ENCODE data around the gene ADRM1.

Gene ADRM1

DNA sequence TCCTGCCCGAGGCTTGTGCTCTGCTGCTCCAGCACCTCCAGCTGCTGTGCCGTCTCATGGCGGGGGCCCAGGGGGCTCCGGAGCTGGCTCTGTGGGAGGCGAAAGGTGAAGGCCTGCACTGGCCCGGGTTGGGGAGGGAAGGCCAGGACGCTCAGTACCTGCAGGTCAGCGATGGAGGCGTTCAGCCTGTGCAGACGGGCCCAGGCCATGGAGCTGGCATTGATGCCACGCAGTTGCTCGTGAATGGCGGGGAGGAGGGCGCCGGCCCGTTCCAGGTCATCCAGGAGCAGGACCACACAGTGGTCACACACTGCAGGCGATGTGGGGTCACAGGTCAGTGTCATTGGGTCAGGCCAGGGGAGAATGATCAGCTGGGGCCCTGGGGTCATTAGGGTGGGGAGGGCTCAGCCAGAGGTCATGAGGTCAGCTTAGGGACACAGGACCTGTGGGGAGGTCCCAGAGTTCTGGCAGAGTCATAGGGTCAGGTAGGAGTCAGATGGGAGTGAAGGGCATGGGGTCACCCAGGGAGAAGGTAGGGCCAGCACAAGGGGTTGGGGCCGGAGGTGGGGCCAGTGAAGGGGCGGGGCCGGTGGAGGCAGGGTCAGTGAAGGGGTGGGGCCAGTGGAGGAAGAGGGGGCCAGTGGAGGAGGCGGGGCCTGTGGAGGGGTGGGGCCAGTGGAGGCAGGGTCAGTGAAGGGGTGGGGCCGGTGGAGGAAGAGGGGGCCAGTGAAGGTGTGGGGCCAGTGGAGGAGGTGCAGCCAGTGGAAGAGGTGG lies 18.0 kb downstream of the ADRM1 start:
- no peaks in the 10 kb centered on the region for H3K4me1 ChIP-seq (ENCODE audit: control insufficient read depth, low read length)
- H3K79me2 ChIP-seq (ENCODE audit: control insufficient read depth, low read length) = no peaks in the 10 kb centered on the region
- H3K36me3 ChIP-seq (ENCODE audit: control insufficient read depth, low read length) = peaks cover 23% of the 10 kb centered on the region
- H3K27ac ChIP-seq (ENCODE audit: low read depth, low read length) = no peak overlapping the region
- H3K4me2 ChIP-seq (ENCODE audit: low read length) = no peak overlapping the region
- no peaks in the 10 kb centered on the region for H3K9me3 ChIP-seq (ENCODE audit: control insufficient read depth, insufficient read depth, low read length)
- H3F3A ChIP-seq (ENCODE audit: control insufficient read depth, insufficient read depth) = no peaks in the 10 kb centered on the region; the same call in 1 of the 2 replicates
- H3K27me3 ChIP-seq (ENCODE audit: control insufficient read depth, low read length) = no peaks in the 10 kb centered on the region
- no peaks in the 10 kb centered on the region for H3K9me2 ChIP-seq (replicated peaks; ENCODE audit: control insufficient read depth, low read length)
- no peak overlapping the region for H3K4me3 ChIP-seq (ENCODE audit: low read length)
- H4K20me1 ChIP-seq (ENCODE audit: control insufficient read depth, insufficient read depth, low read depth, low read length) = peaks cover 2% of the 10 kb centered on the region; the same call in 1 of the 2 replicates
- TF ChIP-seq EZH2phosphoT487 (IDR thresholded peaks at IDR 0.05; ENCODE audit: borderline replicate concordance, low read length) = no peak
- TF ChIP-seq, protein P1, sequence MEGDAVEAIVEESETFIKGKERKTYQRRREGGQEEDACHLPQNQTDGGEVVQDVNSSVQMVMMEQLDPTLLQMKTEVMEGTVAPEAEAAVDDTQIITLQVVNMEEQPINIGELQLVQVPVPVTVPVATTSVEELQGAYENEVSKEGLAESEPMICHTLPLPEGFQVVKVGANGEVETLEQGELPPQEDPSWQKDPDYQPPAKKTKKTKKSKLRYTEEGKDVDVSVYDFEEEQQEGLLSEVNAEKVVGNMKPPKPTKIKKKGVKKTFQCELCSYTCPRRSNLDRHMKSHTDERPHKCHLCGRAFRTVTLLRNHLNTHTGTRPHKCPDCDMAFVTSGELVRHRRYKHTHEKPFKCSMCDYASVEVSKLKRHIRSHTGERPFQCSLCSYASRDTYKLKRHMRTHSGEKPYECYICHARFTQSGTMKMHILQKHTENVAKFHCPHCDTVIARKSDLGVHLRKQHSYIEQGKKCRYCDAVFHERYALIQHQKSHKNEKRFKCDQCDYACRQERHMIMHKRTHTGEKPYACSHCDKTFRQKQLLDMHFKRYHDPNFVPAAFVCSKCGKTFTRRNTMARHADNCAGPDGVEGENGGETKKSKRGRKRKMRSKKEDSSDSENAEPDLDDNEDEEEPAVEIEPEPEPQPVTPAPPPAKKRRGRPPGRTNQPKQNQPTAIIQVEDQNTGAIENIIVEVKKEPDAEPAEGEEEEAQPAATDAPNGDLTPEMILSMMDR (IDR thresholded peaks at IDR 0.05; ENCODE audit: low read depth, low read length, poor library complexity, severe bottlenecking) = no peak

DNA sequence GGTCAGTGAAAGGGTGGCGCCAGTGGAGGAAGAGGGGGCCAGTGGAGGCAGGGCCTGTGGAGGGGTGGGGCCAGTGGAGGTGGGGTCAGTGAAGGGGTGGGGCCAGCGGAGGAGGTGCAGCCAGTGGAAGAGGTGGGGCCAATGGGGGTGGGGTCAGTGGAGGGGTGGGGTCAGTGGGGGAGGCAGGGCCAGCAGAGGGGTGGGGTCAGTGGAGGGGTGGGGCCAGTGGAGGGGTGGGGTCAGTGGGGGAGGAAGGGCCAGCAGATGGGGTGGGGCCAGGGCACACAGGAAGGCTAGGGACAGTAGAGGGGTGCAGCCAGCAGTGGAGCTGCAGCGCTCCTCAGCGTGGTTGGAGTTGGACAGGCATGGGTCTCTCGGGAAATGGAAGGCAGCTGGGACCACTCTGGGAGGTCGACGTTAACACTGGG lies 18.7 kb downstream of the ADRM1 start:
- Histone ChIP-seq H3K36me3 (ENCODE audit: control insufficient read depth, low read length) (peaks cover 15% of the 10 kb centered on the region), H4K20me1 (ENCODE audit: control insufficient read depth, insufficient read depth, low read depth, low read length) (peaks cover 2% of the 10 kb centered on the region; the same call in 1 of the 2 replicates), H3K27me3 (ENCODE audit: control insufficient read depth, low read length) (no peaks in the 10 kb centered on the region), H3K79me2 (ENCODE audit: control insufficient read depth, low read length) (no peaks in the 10 kb centered on the region), H3K9me2 (replicated peaks; ENCODE audit: control insufficient read depth, low read length) (no peaks in the 10 kb centered on the region), H3K4me3 (ENCODE audit: low read length) (no peak overlapping the region), H3K4me1 (ENCODE audit: control insufficient read depth, low read length) (peaks cover 5% of the 10 kb centered on the region; the same call in 1 of the 2 replicates), H3K9me3 (ENCODE audit: control insufficient read depth, insufficient read depth, low read length) (no peaks in the 10 kb centered on the region), H3K27ac (ENCODE audit: low read depth, low read length) (no peak overlapping the region), H3F3A (ENCODE audit: control insufficient read depth, insufficient read depth) (no peaks in the 10 kb centered on the region; the same call in 1 of the 2 replicates), H3K4me2 (ENCODE audit: low read length) (no peak overlapping the region)
- TF ChIP-seq, protein P1 (IDR thresholded peaks at IDR 0.05; ENCODE audit: low read depth, low read length, poor library complexity, severe bottlenecking) = no peak
- no peak for TF ChIP-seq EZH2phosphoT487 (IDR thresholded peaks at IDR 0.05; ENCODE audit: borderline replicate concordance, low read length)

DNA sequence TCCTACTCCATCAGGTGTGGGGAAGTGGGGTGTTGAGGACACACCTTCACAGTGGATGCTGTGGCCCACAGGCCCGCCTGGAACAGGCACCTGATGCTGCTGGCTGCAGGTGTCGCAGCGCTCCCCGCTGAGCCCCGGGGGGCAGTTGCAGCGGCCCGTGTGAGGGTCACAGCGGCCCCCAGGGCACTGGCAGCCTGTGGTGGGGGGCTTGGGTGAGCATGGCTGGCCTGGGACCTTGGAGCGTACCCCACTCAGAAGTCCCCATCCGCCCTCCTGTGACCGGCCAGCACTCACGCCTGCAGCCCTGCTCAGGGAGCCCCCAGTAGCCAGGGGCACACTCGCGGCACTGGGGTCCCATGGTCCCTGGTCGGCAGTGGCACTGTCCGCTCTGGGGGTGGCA lies 19.2 kb downstream of the ADRM1 start:
- Histone ChIP-seq H3K27ac (ENCODE audit: low read depth, low read length) (no peak overlapping the region), H3K4me3 (ENCODE audit: low read length) (no peak overlapping the region)
- TF ChIP-seq, protein P1 (IDR thresholded peaks at IDR 0.05; ENCODE audit: low read depth, low read length, poor library complexity, severe bottlenecking) = no peak
- TF ChIP-seq EZH2phosphoT487 (IDR thresholded peaks at IDR 0.05; ENCODE audit: borderline replicate concordance, low read length) = no peak

More for the DNA sequence above, 19.2 kb downstream of the ADRM1 start:
- Histone ChIP-seq H3K27me3 (ENCODE audit: control insufficient read depth, low read length) (no peaks in the 10 kb centered on the region), H3K9me3 (ENCODE audit: control insufficient read depth, insufficient read depth, low read length) (no peaks in the 10 kb centered on the region), H3K79me2 (ENCODE audit: control insufficient read depth, low read length) (no peaks in the 10 kb centered on the region), H3K36me3 (ENCODE audit: control insufficient read depth, low read length) (peaks cover 13% of the 10 kb centered on the region), H3K4me1 (ENCODE audit: control insufficient read depth, low read length) (peaks cover 5% of the 10 kb centered on the region; the same call in 1 of the 2 replicates), H3K9me2 (replicated peaks; ENCODE audit: control insufficient read depth, low read length) (no peaks in the 10 kb centered on the region), H3K4me2 (ENCODE audit: low read length) (no peak overlapping the region), H4K20me1 (ENCODE audit: control insufficient read depth, insufficient read depth, low read depth, low read length) (peaks cover 2% of the 10 kb centered on the region; the same call in 1 of the 2 replicates), H3F3A (ENCODE audit: control insufficient read depth, insufficient read depth) (no peaks in the 10 kb centered on the region; the same call in 1 of the 2 replicates)

All from DOHH2 (cell line).